H9 (cell line): ENCODE measurements around the gene BBS2. TPM values are rescaled to one million over a fixed set of nuclear protein-coding genes. Genes with fewer than 3 reads are reported as not detected.

Source experiments
- DNase-seq: peaks from one replicate; pipeline ENCODE4 v3.0.0-alpha.2; 2017
- H2AFZ ChIP-seq: one replicate; pipeline ENCODE4 v1.6.1; 2013; ENCODE audit warnings: mild to moderate bottlenecking, low read length, control low read depth, moderate library complexity
- H2AK5ac ChIP-seq: 2 replicates; pipeline ENCODE4 v1.6.1; 2013; ENCODE audit warnings: low read length, control low read depth, mixed read lengths; ENCODE audit not compliant: insufficient read length
- H2BK120ac ChIP-seq: one replicate; pipeline ENCODE4 v1.6.1; 2013; ENCODE audit warnings: low read depth, mild to moderate bottlenecking, low read length, control low read depth, inconsistent platforms; ENCODE audit not compliant: poor library complexity, severe bottlenecking
- H2BK12ac ChIP-seq: 2 replicates; pipeline ENCODE4 v1.6.1; 2013; ENCODE audit warnings: low read length, control low read depth, mixed read lengths, low read depth; ENCODE audit not compliant: insufficient read length
- H2BK15ac ChIP-seq: 2 replicates; pipeline ENCODE4 v1.6.1; 2013; ENCODE audit warnings: low read depth, low read length, control low read depth
- H2BK20ac ChIP-seq: one replicate; pipeline ENCODE4 v1.6.1; 2013; ENCODE audit warnings: low read depth, mild to moderate bottlenecking, low read length, control low read depth, inconsistent platforms; ENCODE audit not compliant: poor library complexity, severe bottlenecking
- H2BK5ac ChIP-seq: 2 replicates; pipeline ENCODE4 v1.6.1; 2013; ENCODE audit warnings: low read length, control low read depth, mixed read lengths; ENCODE audit not compliant: insufficient read length
- H3K14ac ChIP-seq: 2 replicates; pipeline ENCODE4 v1.6.1; 2013; ENCODE audit warnings: low read length, control low read depth; ENCODE audit not compliant: insufficient read depth
- H3K18ac ChIP-seq: 2 replicates; pipeline ENCODE4 v1.6.1; 2013; ENCODE audit warnings: low read depth, mild to moderate bottlenecking, mixed read lengths, low read length, control low read depth; ENCODE audit not compliant: insufficient read length
- H3K23ac ChIP-seq: 2 replicates; pipeline ENCODE4 v1.6.1; 2013; ENCODE audit warnings: low read length, control low read depth, mixed read lengths, low read depth; ENCODE audit not compliant: insufficient read length
- H3K23me2 ChIP-seq: 2 replicates; pipeline ENCODE4 v1.6.1; 2013; ENCODE audit warnings: low read depth, mild to moderate bottlenecking, mixed read lengths, low read length, control low read depth; ENCODE audit not compliant: insufficient read length, poor library complexity, severe bottlenecking
- H3K27ac ChIP-seq: 2 replicates; pipeline ENCODE4 v1.5.1; 2013; ENCODE audit warnings: low read length, control low read depth, mixed read lengths, low read depth; ENCODE audit not compliant: insufficient read length
- H3K27me3 ChIP-seq: 2 replicates; pipeline ENCODE4 v1.6.1; 2013; ENCODE audit warnings: low read length, control low read depth, inconsistent platforms; ENCODE audit not compliant: insufficient read depth
- H3K4ac ChIP-seq: 2 replicates; pipeline ENCODE4 v1.6.1; 2013; ENCODE audit warnings: low read depth, mild to moderate bottlenecking, control low read depth, inconsistent platforms, low read length, moderate library complexity
- H3K4me1 ChIP-seq: 2 replicates; pipeline ENCODE4 v1.6.1; 2013; ENCODE audit warnings: low read length, control low read depth, inconsistent platforms; ENCODE audit not compliant: insufficient read depth
- H3K4me2 ChIP-seq: 2 replicates; pipeline ENCODE4 v1.6.1; 2013; ENCODE audit warnings: low read length, control low read depth, mixed read lengths; ENCODE audit not compliant: insufficient read length, insufficient read depth
- H3K56ac ChIP-seq: 2 replicates; pipeline ENCODE4 v1.6.1; 2013; ENCODE audit warnings: low read depth, mild to moderate bottlenecking, mixed read lengths, low read length, control low read depth; ENCODE audit not compliant: insufficient read length
- H3K79me1 ChIP-seq: 2 replicates; pipeline ENCODE4 v1.6.1; 2013; ENCODE audit warnings: low read depth, mild to moderate bottlenecking, moderate library complexity, low read length, control low read depth, inconsistent platforms; ENCODE audit not compliant: insufficient read depth, poor library complexity, severe bottlenecking
- H3K79me2 ChIP-seq: 2 replicates; pipeline ENCODE4 v1.6.1; 2013; ENCODE audit warnings: low read length, control low read depth, inconsistent platforms; ENCODE audit not compliant: insufficient read depth
- H3K9ac ChIP-seq: 2 replicates; pipeline ENCODE4 v1.6.1; 2013; ENCODE audit warnings: low read length, control low read depth, mixed read lengths; ENCODE audit not compliant: insufficient read length; ENCODE audit errors: extremely low read depth
- H3K9me3 ChIP-seq: one replicate; pipeline ENCODE4 v1.6.1; 2013; ENCODE audit warnings: low read depth, low read length, inconsistent platforms; ENCODE audit not compliant: control insufficient read depth
- H3T11ph ChIP-seq: one replicate; pipeline ENCODE4 v1.6.1; 2013; ENCODE audit warnings: mild to moderate bottlenecking, low read length, control low read depth, inconsistent platforms
- H4K20me1 ChIP-seq: one replicate; pipeline ENCODE4 v1.6.1; 2013; ENCODE audit not compliant: control insufficient read depth, insufficient read length, insufficient read depth
- H4K5ac ChIP-seq: 2 replicates; pipeline ENCODE4 v1.6.1; 2013; ENCODE audit warnings: low read depth, mild to moderate bottlenecking, mixed read lengths, low read length, control low read depth; ENCODE audit not compliant: insufficient read length
- H4K8ac ChIP-seq: replicated peaks from 2 replicates; pipeline ENCODE4 v1.6.1; 2013; ENCODE audit warnings: low read length, control low read depth, mixed read lengths, low read depth; ENCODE audit not compliant: insufficient read length
- H4K91ac ChIP-seq: 2 replicates; pipeline ENCODE4 v1.6.1; 2013; ENCODE audit warnings: low read depth, mild to moderate bottlenecking, moderate library complexity, mixed read lengths, low read length, control low read depth; ENCODE audit not compliant: insufficient read length
- H3K27ac Mint-ChIP-seq, 3 experiments: 2 replicates in 2 of 3; 3 replicates in 1 of 3; pipeline ENCODE4 v1.8.0; 2020 to 2021; ENCODE audit warnings: mixed read lengths in 3 of 3, mild to moderate bottlenecking in 1 of 3, moderate library complexity in 1 of 3
- H3K27me3 Mint-ChIP-seq: 2 replicates; pipeline ENCODE4 v1.8.0; 2021; ENCODE audit warnings: low read depth, mild to moderate bottlenecking, moderate library complexity, mixed read lengths
- H3K36me3 Mint-ChIP-seq, 3 experiments: 2 replicates in 2 of 3; 3 replicates in 1 of 3; pipeline ENCODE4 v1.8.0; 2020 to 2021; ENCODE audit warnings: low read depth in 3 of 3, mixed read lengths in 3 of 3; ENCODE audit not compliant: insufficient read depth in 1 of 3
- H3K4me1 Mint-ChIP-seq, 2 experiments: 2 replicates each; pipeline ENCODE4 v1.8.0; 2020; ENCODE audit warnings: mixed read lengths in 2 of 2
- H3K4me3 Mint-ChIP-seq, 2 experiments: 2 replicates in 1 of 2; 3 replicates in 1 of 2; pipeline ENCODE4 v1.8.0; 2020 to 2021; ENCODE audit warnings: mild to moderate bottlenecking in 2 of 2, mixed read lengths in 2 of 2, moderate library complexity in 1 of 2
- H3K9me3 Mint-ChIP-seq, 2 experiments: 2 replicates in 1 of 2; 3 replicates in 1 of 2; pipeline ENCODE4 v1.8.0; 2020; ENCODE audit warnings: mild to moderate bottlenecking in 2 of 2, mixed read lengths in 2 of 2, moderate library complexity in 1 of 2
- WGBS: extraction: QIAGEN DNeasy Blood & Tissue Kit; methylation state at CpG from one replicate; pipeline ENCODE4 v1.1.7; 2013; ENCODE audit warnings: missing lambda C conversion rate, low lambda C conversion rate, mixed read lengths; ENCODE audit not compliant: insufficient read length; ENCODE audit errors: extremely low coverage; 5-methylcytosine and 5-hydroxymethylcytosine counted together
- total RNA-seq: library from RNA; stranded (reverse); gene quantifications from 2 replicates; pipeline ENCODE4 v1.2.1, GENCODE V29; 2021
- TF ChIP-seq, protein P1 (sequence below): fragments of 200-600 bp; sonication (generic); conservative IDR thresholded peaks from 3 replicates; pipeline ENCODE4 v1.8.0; 2021; ENCODE audit warnings: antibody characterized with exemption, mild to moderate bottlenecking

BBS2 gene
- total RNA-seq, 1 experiment from 2014 or later, result 13.1 TPM

- no peak for DNase-seq
- H3K56ac ChIP-seq, result no peak overlapping the region
- no peak overlapping the region for H3K9ac ChIP-seq
- no peak overlapping the region for H2BK120ac ChIP-seq
- H3K4me2 ChIP-seq, result no peak overlapping the region
- no peak overlapping the region for H4K91ac ChIP-seq
- H3K4me3 Mint-ChIP-seq, result no peak overlapping the region
- H3K9me3 ChIP-seq, result no peaks in the 10 kb centered on the region
- no peak overlapping the region for H2BK5ac ChIP-seq
- H2AFZ ChIP-seq, result no peak overlapping the region
- no peak overlapping the region for H2AK5ac ChIP-seq
- no peak overlapping the region for H3T11ph ChIP-seq
- H3K23me2 ChIP-seq, result no peaks in the 10 kb centered on the region
- no peak overlapping the region for H3K4ac ChIP-seq
- H3K9me3 Mint-ChIP-seq, result no peaks in the 10 kb centered on the region
- H4K8ac ChIP-seq, result no peak overlapping the region
- TF ChIP-seq, protein P1, sequence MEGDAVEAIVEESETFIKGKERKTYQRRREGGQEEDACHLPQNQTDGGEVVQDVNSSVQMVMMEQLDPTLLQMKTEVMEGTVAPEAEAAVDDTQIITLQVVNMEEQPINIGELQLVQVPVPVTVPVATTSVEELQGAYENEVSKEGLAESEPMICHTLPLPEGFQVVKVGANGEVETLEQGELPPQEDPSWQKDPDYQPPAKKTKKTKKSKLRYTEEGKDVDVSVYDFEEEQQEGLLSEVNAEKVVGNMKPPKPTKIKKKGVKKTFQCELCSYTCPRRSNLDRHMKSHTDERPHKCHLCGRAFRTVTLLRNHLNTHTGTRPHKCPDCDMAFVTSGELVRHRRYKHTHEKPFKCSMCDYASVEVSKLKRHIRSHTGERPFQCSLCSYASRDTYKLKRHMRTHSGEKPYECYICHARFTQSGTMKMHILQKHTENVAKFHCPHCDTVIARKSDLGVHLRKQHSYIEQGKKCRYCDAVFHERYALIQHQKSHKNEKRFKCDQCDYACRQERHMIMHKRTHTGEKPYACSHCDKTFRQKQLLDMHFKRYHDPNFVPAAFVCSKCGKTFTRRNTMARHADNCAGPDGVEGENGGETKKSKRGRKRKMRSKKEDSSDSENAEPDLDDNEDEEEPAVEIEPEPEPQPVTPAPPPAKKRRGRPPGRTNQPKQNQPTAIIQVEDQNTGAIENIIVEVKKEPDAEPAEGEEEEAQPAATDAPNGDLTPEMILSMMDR, result no peak
- no peak overlapping the region for H2BK20ac ChIP-seq
- no peak overlapping the region for H2BK12ac ChIP-seq
- no peaks in the 10 kb centered on the region for H4K20me1 ChIP-seq
- H3K79me2 ChIP-seq, result no peaks in the 10 kb centered on the region
- no peak overlapping the region for H3K18ac ChIP-seq
- peaks cover 0 to 3% (median 1%) of the 10 kb centered on the region in 3 experiments; a peak in 3 of 7 replicates for H3K36me3 Mint-ChIP-seq
- H3K4me1 ChIP-seq, result no peaks in the 10 kb centered on the region
- H3K27ac Mint-ChIP-seq, result no peak overlapping the region
- no peaks in the 10 kb centered on the region for H3K27me3 Mint-ChIP-seq
- no peak overlapping the region for H4K5ac ChIP-seq
- H2BK15ac ChIP-seq, result no peak overlapping the region
- H3K4me1 Mint-ChIP-seq, result no peaks in the 10 kb centered on the region
- no peaks in the 10 kb centered on the region for H3K27me3 ChIP-seq
- no peak overlapping the region for H3K14ac ChIP-seq
- no peak overlapping the region for H3K23ac ChIP-seq
- no CpG with 5 or more reads among the region's 2 CpGs for WGBS
- H3K27ac ChIP-seq, result no peak overlapping the region
- H3K79me1 ChIP-seq, result no peaks in the 10 kb centered on the region
Observed at GRCh38 chr16:56493126-56493525, 26.7 kb downstream of the BBS2 start.
